ENCODE measurements around the gene ERVFRD-1.

ERVFRD-1 gene

DNA sequence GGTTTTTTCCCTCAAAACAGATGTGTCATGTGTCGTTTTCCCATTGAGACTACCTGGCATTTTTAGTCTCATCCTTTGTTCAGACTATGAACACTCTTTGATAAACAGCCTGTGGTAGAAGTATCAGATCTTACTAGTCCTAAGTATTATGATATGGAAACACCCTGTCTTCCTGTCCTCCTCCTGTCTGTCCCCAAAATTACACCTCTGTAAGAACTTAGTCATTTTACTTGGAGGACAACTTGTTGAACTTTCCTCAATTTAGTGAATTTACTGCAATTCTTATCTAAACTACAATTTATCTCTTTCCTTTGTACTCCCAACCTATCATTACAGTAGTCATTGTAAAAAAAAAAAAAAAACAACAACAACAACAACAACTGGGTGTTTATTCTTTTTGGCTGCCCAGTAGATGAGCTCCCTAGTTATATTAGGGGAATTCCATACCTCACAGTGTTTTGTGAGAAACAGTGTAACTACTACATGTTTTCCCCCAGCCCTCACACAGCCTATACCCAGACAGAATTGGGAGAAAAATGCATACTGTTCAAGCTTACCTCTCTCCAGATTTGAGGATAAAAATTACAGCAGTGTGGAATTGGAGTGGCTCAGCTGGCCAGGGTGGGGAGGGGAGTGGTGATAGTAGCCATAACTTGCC, 18.5 kb upstream of the ERVFRD-1 start:
- DNase-seq (ENCODE audit: low read depth) = no peak

DNA sequence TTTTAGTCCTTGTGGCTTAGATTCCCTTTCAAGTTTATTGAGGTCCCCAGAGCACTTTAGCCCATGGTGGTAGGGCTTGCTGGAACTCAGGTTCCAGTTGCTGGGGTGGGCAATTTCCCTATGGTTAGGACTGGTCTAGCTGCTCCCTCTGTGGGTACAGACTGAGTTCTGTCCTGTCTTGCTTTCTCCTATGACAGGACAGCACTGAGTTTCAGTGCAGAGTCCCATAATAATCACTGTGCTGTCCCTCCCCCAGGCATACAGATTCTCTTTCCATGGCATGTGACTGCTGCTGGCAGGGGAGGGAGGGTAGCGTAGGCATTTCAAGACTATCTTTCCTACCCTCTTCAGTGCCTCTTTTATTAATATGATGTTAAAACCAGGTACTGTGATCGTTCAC, 17.1 kb upstream of the ERVFRD-1 start:
- no peak for DNase-seq (ENCODE audit: low read depth)

DNA sequence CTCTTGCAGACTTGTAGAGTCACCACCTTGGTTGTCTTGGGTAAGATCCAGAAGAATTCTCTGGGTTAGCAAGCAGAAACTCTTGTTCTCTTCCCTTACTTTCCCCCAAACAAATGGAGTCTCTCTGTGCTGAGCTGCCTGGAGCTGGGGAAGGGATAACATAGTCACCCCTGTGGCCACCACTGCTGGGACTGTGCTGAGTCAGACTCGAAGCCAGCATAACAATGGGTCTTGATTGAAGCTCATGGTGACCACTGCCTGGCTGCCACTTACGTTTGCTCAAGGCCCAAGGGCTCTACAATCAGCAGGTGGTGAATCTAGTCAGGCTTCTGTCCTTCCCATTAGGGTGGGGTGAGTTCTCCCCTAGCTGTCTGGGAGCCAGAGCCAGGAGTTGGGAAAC, 15.4 kb upstream of the ERVFRD-1 start:
- DNase-seq (ENCODE audit: low read depth) = no peak

GRCh38 chr6:11123978-11124377, 12.5 kb upstream of the ERVFRD-1 start:
- DNase-seq (ENCODE audit: low read depth) = no peak

- DNase-seq (ENCODE audit: low read depth) = no peak
Observed at GRCh38 chr6:11122380-11122779, 10.9 kb upstream of the ERVFRD-1 start.

GRCh38 chr6:11121851-11122250, 10.3 kb upstream of the ERVFRD-1 start:
- no peak for DNase-seq (ENCODE audit: low read depth)

- peak; percentile 68 for DNase-seq (ENCODE audit: low read depth)
Observed at GRCh38 chr6:11120271-11121005, 8.9 kb upstream of the ERVFRD-1 start.

DNA sequence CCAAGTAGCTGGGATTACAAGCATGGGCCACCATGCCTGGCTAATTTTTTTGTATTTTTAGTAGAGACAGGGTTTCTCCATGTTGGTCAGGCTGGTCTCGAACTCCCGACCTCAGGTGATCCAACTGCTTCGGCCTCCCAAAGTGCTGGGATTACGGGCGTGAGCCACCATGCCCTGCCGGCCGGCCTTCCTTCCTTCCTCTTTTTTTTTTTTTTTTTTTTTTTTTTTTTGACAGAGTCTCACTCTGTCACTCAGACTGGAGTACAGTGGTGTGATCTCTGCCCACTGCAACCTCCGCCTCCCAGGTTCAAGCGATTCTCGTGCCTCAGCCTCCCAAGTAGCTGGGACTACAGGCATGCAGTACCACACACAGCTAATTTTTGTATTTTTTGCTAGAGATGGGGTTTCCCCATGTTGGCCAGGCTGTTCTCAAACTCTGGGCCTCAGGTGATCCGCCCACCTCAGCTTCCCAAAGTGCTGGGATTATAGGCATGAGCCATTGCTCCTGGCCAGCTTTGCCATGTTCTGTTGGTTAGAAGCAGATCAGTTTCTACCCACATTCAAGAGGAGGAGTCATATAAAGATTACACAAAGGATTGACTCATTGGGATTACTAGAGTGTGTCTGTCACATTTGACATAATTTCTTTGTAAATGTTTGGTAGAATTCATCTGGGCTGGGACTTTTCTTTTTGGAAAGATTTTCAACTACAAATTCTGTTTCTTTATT, 4.4 kb upstream of the ERVFRD-1 start:
- DNase-seq (ENCODE audit: low read depth) = peak; percentile 64

DNA sequence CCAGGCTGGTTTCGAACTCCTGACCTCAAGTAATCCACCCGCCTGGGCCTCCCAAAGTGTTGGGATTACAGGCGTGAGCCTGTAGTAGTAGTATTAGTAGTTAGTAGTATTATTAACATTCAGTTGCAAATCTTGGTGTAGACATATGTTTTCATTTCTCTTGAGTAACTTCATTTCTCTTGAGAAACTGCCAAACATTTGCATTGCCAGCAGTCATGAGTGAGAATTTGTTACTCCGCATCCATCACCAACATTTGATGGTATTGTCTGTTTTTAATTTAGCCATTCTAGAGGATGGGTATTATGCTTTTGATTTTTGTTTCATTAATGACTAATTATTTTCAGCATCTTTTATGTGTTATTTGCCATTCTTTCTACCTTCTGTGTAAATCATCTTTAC, 1.5 kb upstream of the ERVFRD-1 start:
- DNase-seq (ENCODE audit: low read depth) = no peak

DNA sequence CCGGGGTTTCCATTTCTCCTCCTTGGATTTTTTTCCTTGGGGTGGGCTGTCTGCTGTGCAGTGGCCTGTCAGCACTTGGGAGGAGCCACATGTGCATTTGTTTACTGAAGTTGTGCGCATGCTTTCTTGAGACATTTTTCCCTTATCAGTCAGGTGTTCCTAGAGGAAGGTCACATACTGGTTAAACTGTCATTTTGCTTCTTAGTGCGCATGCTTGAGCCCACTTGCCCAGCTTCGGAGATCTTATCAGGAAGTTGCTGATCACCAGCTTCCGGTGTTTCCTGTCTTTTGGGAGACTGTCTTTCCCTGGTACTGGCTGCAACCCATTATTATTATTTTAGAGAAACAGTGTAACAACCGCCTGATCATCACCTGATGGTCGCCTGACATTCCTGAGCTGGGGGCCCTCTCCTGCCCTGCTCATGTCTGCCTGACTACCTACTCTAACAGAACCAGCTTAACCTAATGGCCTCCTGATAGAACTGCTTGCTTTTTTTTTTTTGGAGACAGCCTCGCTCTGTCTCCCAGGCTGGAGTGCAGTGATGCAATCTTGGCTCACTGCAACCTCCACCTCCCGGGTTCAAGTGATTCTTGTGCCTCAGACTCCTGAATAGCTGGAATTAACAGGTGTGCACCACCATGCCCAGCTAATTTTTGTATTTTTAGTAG, 378 bp upstream of the ERVFRD-1 start:
- no peak for DNase-seq (ENCODE audit: low read depth)

- no peak for DNase-seq (ENCODE audit: low read depth)
Observed at GRCh38 chr6:11108726-11109125, 2.8 kb downstream of the ERVFRD-1 start.

DNA sequence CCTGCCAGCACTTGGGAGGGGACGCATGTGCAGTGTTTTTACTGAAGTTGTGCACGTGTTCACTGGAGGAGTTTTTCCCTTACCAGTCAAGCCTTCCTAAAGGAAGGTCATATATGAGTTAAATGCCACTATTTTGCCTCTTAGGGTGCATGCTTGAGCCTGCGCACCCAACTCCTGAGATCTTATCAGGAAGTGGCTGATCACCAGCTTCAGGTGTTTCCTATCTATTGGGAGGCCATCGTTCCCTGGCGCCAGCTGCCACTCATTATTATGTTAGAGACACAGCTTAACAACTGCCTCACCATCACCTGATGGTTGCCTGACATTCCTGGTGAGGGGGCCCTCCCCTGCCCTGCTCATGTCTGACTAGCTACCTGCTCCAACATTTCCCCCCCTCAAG, 8.5 kb downstream of the ERVFRD-1 start:
- DNase-seq (ENCODE audit: low read depth) = no peak

DNA sequence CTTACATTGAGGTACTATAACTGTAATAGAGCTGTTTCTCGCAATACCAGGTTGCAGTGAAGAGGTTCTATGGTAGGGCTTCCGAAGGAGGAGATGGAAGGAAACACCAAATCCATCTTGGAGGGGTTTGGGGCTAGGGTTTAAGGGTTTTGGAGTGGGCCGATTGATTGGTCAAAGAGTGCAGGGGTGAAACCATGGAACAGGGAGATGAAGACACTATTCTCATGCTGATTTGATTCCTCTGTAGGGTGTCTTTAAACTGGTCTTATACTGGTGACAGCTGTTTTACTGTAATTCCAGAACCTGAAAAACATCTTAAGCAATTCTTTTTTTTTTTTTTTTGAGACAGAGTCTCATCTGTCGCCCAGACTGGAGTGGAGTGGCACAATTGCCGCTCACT, 10.1 kb downstream of the ERVFRD-1 start:
- no peak for DNase-seq (ENCODE audit: low read depth)

- no peak for DNase-seq (ENCODE audit: low read depth)
Observed at GRCh38 chr6:11098004-11098403, 13.5 kb downstream of the ERVFRD-1 start.

- no peak for DNase-seq (ENCODE audit: low read depth)
Observed at GRCh38 chr6:11097476-11097875, 14.0 kb downstream of the ERVFRD-1 start.

DNA sequence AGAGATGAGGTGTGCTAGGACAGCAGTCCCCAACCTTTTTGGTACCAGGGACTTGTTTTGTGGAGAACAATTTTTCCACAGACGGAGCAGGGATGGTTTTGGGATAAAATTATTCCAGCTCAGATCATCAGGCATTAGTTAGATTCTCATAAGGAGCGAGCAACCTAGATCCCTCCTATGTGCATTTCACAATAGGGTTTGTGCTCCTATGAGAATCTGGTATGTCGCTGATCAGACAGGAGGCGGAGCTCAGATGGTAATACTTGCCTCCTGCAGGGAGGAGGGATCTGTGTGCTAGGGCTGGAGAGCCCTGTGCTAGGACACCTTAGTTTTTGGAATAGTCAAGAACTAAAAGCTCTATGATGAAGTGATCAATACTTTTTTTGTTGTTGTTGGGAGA, 15.4 kb downstream of the ERVFRD-1 start:
- peak; percentile 62 for DNase-seq (ENCODE audit: low read depth)

- DNase-seq (ENCODE audit: low read depth) = peak; percentile 18
Observed at GRCh38 chr6:11094941-11095340, 16.6 kb downstream of the ERVFRD-1 start.

- DNase-seq (ENCODE audit: low read depth) = peak; percentile 77
Observed at GRCh38 chr6:11094411-11094851, 17.1 kb downstream of the ERVFRD-1 start.

DNA sequence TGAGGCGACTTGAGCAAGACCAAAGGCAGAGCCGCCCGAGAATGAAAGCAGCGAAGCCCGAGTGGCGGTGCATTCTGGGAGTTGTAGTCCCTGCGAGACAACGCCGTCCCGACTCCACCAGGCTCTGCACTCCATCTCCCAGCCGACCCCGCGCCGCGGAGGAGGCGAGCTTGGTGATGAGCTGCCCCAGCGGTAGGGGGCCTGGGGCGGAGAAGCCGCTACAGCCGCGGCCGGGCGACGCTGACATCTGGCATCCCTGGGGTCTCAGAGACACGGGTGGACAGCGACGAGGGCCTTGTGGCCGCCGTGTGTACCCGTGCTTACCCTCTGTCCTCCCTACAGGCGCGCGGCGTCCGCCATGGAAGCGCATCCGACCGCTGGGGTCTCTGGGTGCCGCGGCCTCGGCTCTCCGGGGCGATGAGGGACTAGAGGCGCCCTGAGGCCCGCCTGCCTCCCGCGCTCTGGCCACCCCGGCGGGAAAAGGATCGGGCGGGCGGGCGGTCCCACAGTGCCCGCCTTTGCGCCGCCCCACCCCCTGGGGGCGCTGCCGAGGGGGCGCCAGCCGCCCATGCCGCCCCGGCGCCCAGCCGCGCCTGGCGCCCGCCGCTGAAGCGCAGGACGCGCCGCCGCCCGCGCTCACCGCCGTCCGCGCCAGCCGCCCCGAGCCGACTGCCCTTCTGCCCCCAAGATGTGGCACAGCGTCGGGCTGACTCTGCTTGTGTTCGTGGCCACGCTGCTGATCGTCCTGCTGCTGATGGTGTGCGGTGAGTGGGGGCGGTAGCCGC, 17.7 kb downstream of the ERVFRD-1 start, which contains the start of gene SMIM13:
Gene SMIM13 (plus strand): TSS at position 209 of the 785 bp plus-strand sequence. CDS start 480 bp downstream, at position 689.
- peak; percentile 98 for DNase-seq (ENCODE audit: low read depth)

DNA sequence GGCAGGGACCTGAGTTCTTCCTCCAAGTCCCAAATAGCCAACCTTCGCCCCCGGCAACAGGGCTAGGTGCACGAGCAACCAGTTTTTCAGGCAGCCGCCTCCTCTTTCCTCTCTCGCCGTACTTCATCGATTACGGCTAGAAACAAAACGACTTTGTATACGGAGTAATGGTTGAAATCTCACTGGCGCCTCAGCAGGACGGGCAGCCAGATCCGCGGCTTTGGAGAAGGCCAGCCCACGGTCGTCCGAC, 18.2 kb downstream of the ERVFRD-1 start:
- no peak for DNase-seq (ENCODE audit: low read depth)

DNA sequence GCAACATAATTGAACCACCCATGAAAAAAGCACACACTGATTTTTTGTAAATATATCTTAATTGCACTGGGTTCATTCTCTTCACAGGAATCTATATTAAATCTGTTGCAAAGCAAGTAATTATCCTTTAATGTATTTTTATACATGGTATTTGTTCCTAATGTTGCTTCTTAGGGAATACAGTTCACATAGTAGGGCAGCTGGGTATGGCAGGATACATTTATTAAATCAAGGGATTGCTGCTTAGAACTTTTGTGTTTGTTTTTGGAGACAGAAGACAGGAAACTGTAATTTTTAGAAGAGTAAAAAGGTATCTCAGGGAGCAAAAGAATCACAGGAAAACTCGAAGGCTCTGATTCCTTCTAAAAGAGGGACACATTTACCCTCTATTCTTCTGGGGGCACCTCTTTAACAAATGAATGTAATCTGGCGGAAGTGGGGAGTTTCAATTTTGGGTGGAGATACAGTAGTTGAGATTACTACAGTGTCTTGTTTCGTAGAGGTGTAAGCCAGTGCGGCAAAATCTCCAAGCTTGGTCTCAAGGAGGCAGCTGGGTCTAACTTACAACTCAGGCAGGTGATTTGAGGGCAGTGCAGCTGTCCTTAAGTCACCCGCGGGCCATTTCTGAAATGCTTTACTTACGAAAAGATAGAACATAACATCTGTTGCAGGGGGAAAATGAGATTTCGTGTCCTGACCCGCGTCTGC, 18.7 kb downstream of the ERVFRD-1 start:
- no peak for DNase-seq (ENCODE audit: low read depth)
